Liver (tissue), 9 donors: Measurements from ENCODE around the gene PRORP. TPM values are rescaled to one million over a fixed set of nuclear protein-coding genes. Genes with fewer than 3 reads are reported as not detected.

Experiments
- DNase-seq: peaks from one replicate; pipeline ENCODE4 v3.0.0-alpha.2; 2017; ENCODE audit warnings: low spot score
- H3K27ac ChIP-seq, 2 donors: one replicate each; pipeline ENCODE4 v1.7.0; 2013; ENCODE audit warnings: inconsistent platforms in 2 of 2, low read length in 2 of 2, control low read depth in 1 of 2, low read depth in 1 of 2, mild to moderate bottlenecking in 1 of 2
- H3K27me3 ChIP-seq, 4 donors: one replicate each; pipeline versions ENCODE4 v1.6.1 to v1.7.0; 2013; ENCODE audit warnings: low read length in 3 of 4, inconsistent platforms in 1 of 4, mild to moderate bottlenecking in 1 of 4, moderate library complexity in 1 of 4; ENCODE audit not compliant: control insufficient read depth in 4 of 4, insufficient read depth in 4 of 4
- H3K36me3 ChIP-seq, 4 donors: one replicate each; pipeline versions ENCODE4 v1.6.1 to v1.7.0; 2013; ENCODE audit warnings: low read length in 3 of 4, mild to moderate bottlenecking in 3 of 4, low read depth in 1 of 4, moderate library complexity in 1 of 4; ENCODE audit not compliant: control insufficient read depth in 4 of 4, insufficient read depth in 3 of 4
- H3K4me1 ChIP-seq, 4 donors: one replicate each; pipeline versions ENCODE4 v1.6.1 to v1.7.0; 2013; ENCODE audit warnings: low read length in 3 of 4, mild to moderate bottlenecking in 3 of 4, moderate library complexity in 1 of 4; ENCODE audit not compliant: control insufficient read depth in 4 of 4, insufficient read depth in 4 of 4
- H3K4me3 ChIP-seq, 3 donors: one replicate each; pipeline versions ENCODE4 v1.6.1 to v1.7.0; 2013; ENCODE audit warnings: low read length in 3 of 3, control low read depth in 1 of 3, low read depth in 1 of 3, mild to moderate bottlenecking in 1 of 3
- H3K9ac ChIP-seq, 2 donors: one replicate each; pipeline ENCODE4 v1.7.0; 2013; ENCODE audit warnings: low read length in 2 of 2, mild to moderate bottlenecking in 2 of 2, moderate library complexity in 2 of 2, control low read depth in 1 of 2, low read depth in 1 of 2
- H3K9me3 ChIP-seq, 4 donors: one replicate each; pipeline versions ENCODE4 v1.6.1 to v1.7.0; 2013; ENCODE audit warnings: low read length in 3 of 4; ENCODE audit not compliant: control insufficient read depth in 4 of 4
- EGR1 ChIP-seq, 2 donors: IDR thresholded peaks; 2 replicates each; pipeline ENCODE4 v1.6.1; 2016 to 2018; ENCODE audit warnings: antibody characterized with exemption in 2 of 2, low read depth in 2 of 2
- FOXA1 ChIP-seq: IDR thresholded peaks from 2 replicates; pipeline ENCODE4 v1.6.1; 2016; ENCODE audit warnings: antibody characterized with exemption
- FOXA2 ChIP-seq: IDR thresholded peaks from 2 replicates; pipeline ENCODE4 v1.6.1; 2016; ENCODE audit warnings: antibody characterized with exemption
- GABPA ChIP-seq, 2 donors: IDR thresholded peaks in 1 of 2; conservative IDR thresholded peaks in 1 of 2; 2 replicates each; pipeline ENCODE4 v1.6.1; 2016; ENCODE audit warnings: antibody characterized with exemption in 2 of 2, mild to moderate bottlenecking in 1 of 2, moderate library complexity in 1 of 2
- HNF4A ChIP-seq, 2 donors: conservative IDR thresholded peaks; 2 replicates each; pipeline ENCODE4 v1.6.1; 2016; ENCODE audit warnings: antibody characterized with exemption in 2 of 2, mild to moderate bottlenecking in 2 of 2
- HNF4G ChIP-seq: IDR thresholded peaks from 2 replicates; pipeline ENCODE4 v1.6.1; 2016; ENCODE audit warnings: antibody characterized with exemption
- JUND ChIP-seq, 2 donors: IDR thresholded peaks; 2 replicates each; pipeline ENCODE4 v1.6.1; 2016; ENCODE audit warnings: antibody characterized with exemption in 2 of 2
- MAX ChIP-seq: IDR thresholded peaks from 2 replicates; pipeline ENCODE4 v1.6.1; 2016; ENCODE audit warnings: antibody characterized with exemption
- NR2F2 ChIP-seq: IDR thresholded peaks from 2 replicates; pipeline ENCODE4 v1.6.1; 2016; ENCODE audit warnings: antibody characterized with exemption
- RAD21 ChIP-seq, 2 donors: IDR thresholded peaks; 2 replicates each; pipeline ENCODE4 v1.6.1; 2016; ENCODE audit warnings: antibody characterized with exemption in 2 of 2, mild to moderate bottlenecking in 2 of 2
- REST ChIP-seq: IDR thresholded peaks from 2 replicates; pipeline ENCODE4 v1.6.1; 2016; ENCODE audit warnings: antibody characterized with exemption, mild to moderate bottlenecking
- RXRA ChIP-seq, 2 donors: IDR thresholded peaks; 2 replicates each; pipeline ENCODE4 v1.6.1; 2017 to 2018; ENCODE audit warnings: antibody characterized with exemption in 2 of 2, mild to moderate bottlenecking in 1 of 2
- SP1 ChIP-seq: IDR thresholded peaks from 2 replicates; pipeline ENCODE4 v1.6.1; 2018; ENCODE audit warnings: antibody characterized with exemption, mild to moderate bottlenecking
- TAF1 ChIP-seq: conservative IDR thresholded peaks from 2 replicates; pipeline ENCODE4 v1.6.1; 2016; ENCODE audit warnings: antibody characterized with exemption, mild to moderate bottlenecking
- YY1 ChIP-seq: IDR thresholded peaks from 2 replicates; pipeline ENCODE4 v1.6.1; 2016; ENCODE audit warnings: antibody characterized with exemption, mild to moderate bottlenecking
- WGBS: extraction: QIAGEN DNeasy Blood & Tissue Kit; methylation state at CpG from one replicate; pipeline ENCODE4 v1.1.7; 2013; 5-methylcytosine and 5-hydroxymethylcytosine counted together
- polyA plus RNA-seq, 2 donors: library from polyadenylated mRNA; stranded (reverse) in 1 of 2; unstranded in 1 of 2; fragments of 200-250 nt in 1 of 2; fragments of >200 nt in 1 of 2; fragmentation: Nextera tagmentation in 1 of 2; extraction: Ambion mirVana in 1 of 2; gene quantifications; one replicate each; pipeline versions ENCODE4 v1.2.1 to v1.2.3, GENCODE V29; 2013 to 2015
- total RNA-seq, 2 donors: library from RNA; depleted of rRNA; stranded (reverse); fragments of >200 nt; gene quantifications; one replicate each; pipeline ENCODE4 v1.2.3, GENCODE V29; 2014
- TF ChIP-seq, protein P1 (sequence below): IDR thresholded peaks from 2 replicates; pipeline ENCODE4 v1.6.1; 2016; ENCODE audit warnings: antibody characterized with exemption
- TF ChIP-seq, protein P2 (sequence below): IDR thresholded peaks from 2 replicates; pipeline ENCODE4 v1.6.1; 2016; ENCODE audit warnings: antibody characterized with exemption
- TF ChIP-seq, protein P3 (sequence below): fragments of 150-350 bp; IDR thresholded peaks from 2 replicates; pipeline ENCODE4 v1.5.1; 2017; ENCODE audit warnings: improper control_type of control experiment, low read depth, low read length; ENCODE audit not compliant: missing input control
- donor health status: healthy.
- donor health status: healthy.
- donor health status: healthy.
- donor health status: healthy.
- donor health status: healthy.

Gene PRORP
- total and polyA plus RNA-seq, 4 donors, result 11.3 to 19.1 (median 14.4) TPM

- DNase-seq, result no peak
- Histone ChIP-seq H3K27me3 (no peaks in the 10 kb centered on the region), H3K4me1 (peaks cover 0 to 2% (median 0%) of the 10 kb centered on the region in 4 donors), H3K9ac (no peak overlapping the region), H3K4me3 (no peak overlapping the region), H3K9me3 (no peaks in the 10 kb centered on the region), H3K27ac (no peak overlapping the region), H3K36me3 (peaks cover 0 to 8% (median 0%) of the 10 kb centered on the region in 4 donors)
- TF ChIP-seq MAX (no peak), YY1 (no peak), RAD21 (IDR thresholded peaks at IDR 0.05) (no peak), FOXA2 (no peak), RXRA (IDR thresholded peaks at IDR 0.05) (no peak), FOXA1 (no peak), HNF4G (no peak), NR2F2 (no peak), EGR1 (IDR thresholded peaks at IDR 0.05; ENCODE audit: low read depth in 2 of 2) (no peak), GABPA (IDR thresholded peaks at IDR 0.05 in 1 of 2, conservative IDR thresholded peaks at IDR 0.05 in 1 of 2) (no peak), TAF1 (no peak), SP1 (no peak), HNF4A (conservative IDR thresholded peaks at IDR 0.05) (no peak), REST (no peak), JUND (IDR thresholded peaks at IDR 0.05) (no peak)
- TF ChIP-seq, protein P1, sequence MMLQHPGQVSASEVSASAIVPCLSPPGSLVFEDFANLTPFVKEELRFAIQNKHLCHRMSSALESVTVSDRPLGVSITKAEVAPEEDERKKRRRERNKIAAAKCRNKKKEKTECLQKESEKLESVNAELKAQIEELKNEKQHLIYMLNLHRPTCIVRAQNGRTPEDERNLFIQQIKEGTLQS, result no peak
- TF ChIP-seq, protein P2, sequence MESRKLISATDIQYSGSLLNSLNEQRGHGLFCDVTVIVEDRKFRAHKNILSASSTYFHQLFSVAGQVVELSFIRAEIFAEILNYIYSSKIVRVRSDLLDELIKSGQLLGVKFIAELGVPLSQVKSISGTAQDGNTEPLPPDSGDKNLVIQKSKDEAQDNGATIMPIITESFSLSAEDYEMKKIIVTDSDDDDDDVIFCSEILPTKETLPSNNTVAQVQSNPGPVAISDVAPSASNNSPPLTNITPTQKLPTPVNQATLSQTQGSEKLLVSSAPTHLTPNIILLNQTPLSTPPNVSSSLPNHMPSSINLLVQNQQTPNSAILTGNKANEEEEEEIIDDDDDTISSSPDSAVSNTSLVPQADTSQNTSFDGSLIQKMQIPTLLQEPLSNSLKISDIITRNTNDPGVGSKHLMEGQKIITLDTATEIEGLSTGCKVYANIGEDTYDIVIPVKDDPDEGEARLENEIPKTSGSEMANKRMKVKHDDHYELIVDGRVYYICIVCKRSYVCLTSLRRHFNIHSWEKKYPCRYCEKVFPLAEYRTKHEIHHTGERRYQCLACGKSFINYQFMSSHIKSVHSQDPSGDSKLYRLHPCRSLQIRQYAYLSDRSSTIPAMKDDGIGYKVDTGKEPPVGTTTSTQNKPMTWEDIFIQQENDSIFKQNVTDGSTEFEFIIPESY, result no peak
- TF ChIP-seq, protein P3, sequence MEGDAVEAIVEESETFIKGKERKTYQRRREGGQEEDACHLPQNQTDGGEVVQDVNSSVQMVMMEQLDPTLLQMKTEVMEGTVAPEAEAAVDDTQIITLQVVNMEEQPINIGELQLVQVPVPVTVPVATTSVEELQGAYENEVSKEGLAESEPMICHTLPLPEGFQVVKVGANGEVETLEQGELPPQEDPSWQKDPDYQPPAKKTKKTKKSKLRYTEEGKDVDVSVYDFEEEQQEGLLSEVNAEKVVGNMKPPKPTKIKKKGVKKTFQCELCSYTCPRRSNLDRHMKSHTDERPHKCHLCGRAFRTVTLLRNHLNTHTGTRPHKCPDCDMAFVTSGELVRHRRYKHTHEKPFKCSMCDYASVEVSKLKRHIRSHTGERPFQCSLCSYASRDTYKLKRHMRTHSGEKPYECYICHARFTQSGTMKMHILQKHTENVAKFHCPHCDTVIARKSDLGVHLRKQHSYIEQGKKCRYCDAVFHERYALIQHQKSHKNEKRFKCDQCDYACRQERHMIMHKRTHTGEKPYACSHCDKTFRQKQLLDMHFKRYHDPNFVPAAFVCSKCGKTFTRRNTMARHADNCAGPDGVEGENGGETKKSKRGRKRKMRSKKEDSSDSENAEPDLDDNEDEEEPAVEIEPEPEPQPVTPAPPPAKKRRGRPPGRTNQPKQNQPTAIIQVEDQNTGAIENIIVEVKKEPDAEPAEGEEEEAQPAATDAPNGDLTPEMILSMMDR, result no peak
- WGBS, result 79% methylated on average over 5 of the region's 5 CpGs
These were observed 38.9 kb downstream of the PRORP start for GRCh38 chr14:35161231-35161630.
